Endothelial cell of umbilical vein (primary cell): ENCODE measurements around the gene LIG3. TPM values are rescaled to one million over a fixed set of nuclear protein-coding genes. Genes with fewer than 3 reads are reported as not detected.

Experiments
- BruUV-seq: library from RNA; stranded (reverse); fragments of 400-500 nt; replicated peaks from 2 replicates; lab custom pipeline; 2021; lab: Mats Ljungman, UMichigan
- CTCF ChIA-PET: fragments of 300-600, 350-600 bp; sonication (Branson Sonifier 250); formaldehyde crosslinking; loops from one replicate; lab custom pipeline; 2021; ENCODE audit warnings: antibody characterized with exemption, inconsistent platforms; lab: Charles Lee
- POLR2A ChIA-PET: fragments of 300-600, 350-600 bp; sonication (Branson Sonifier 250); formaldehyde crosslinking; loops from one replicate; lab custom pipeline; 2021; ENCODE audit warnings: antibody characterized with exemption, inconsistent platforms; lab: Charles Lee
- DNase-seq: peaks from one replicate; pipeline ENCODE4 v3.0.0-alpha.2; 2011; ENCODE audit warnings: low read depth, low spot score
- FAIRE-seq: peaks from 2 replicates; lab custom pipeline; 2011; peaks lifted over from hg19 to GRCh38; lab: Jason Lieb, UNC
- H2AFZ ChIP-seq: 2 replicates; pipeline ENCODE4 v1.6.0; 2012; ENCODE audit warnings: low read depth, low read length, control low read depth, inconsistent platforms
- H3K27ac ChIP-seq: 2 replicates; pipeline ENCODE4 v1.5.1; 2011; ENCODE audit warnings: low read depth, mild to moderate bottlenecking, control low read depth, low read length, moderate library complexity; ENCODE audit not compliant: insufficient read depth
- H3K27me3 ChIP-seq, 2 experiments: 2 replicates each; pipeline versions ENCODE4 v1.6.0 to v1.6.1; 2011; ENCODE audit warnings: low read length in 2 of 2, mixed read lengths in 1 of 2; ENCODE audit not compliant: control insufficient read depth in 2 of 2, insufficient read depth in 2 of 2
- H3K36me3 ChIP-seq, 2 experiments: 2 replicates in 1 of 2; 3 replicates in 1 of 2; pipeline ENCODE4 v1.5.1; 2011; ENCODE audit warnings: low read length in 2 of 2, mild to moderate bottlenecking in 1 of 2, moderate library complexity in 1 of 2; ENCODE audit not compliant: control insufficient read depth in 2 of 2, insufficient read depth in 2 of 2; ENCODE audit errors: extremely low read depth in 1 of 2
- H3K4me1 ChIP-seq: 3 replicates; pipeline ENCODE4 v1.5.1; 2011; ENCODE audit warnings: mild to moderate bottlenecking, low read length; ENCODE audit not compliant: control insufficient read depth, insufficient read depth; ENCODE audit errors: extremely low read depth
- H3K4me2 ChIP-seq: 2 replicates; pipeline ENCODE4 v1.6.1; 2011; ENCODE audit warnings: low read length, control low read depth, mixed read lengths; ENCODE audit not compliant: insufficient read depth
- H3K4me3 ChIP-seq, 3 experiments: fragments of 200-600 bp in 1 of 3; sonication (generic), shearing (Covaris generic) in 1 of 3; replicated peaks in 1 of 3; 2 replicates each; pipeline ENCODE4 v1.5.1; 2011 to 2016; ENCODE audit warnings: control low read depth in 3 of 3, low read length in 3 of 3, mild to moderate bottlenecking in 2 of 3, inconsistent platforms in 1 of 3, low read depth in 1 of 3, moderate library complexity in 1 of 3; ENCODE audit not compliant: insufficient read depth in 1 of 3
- H3K79me2 ChIP-seq: 2 replicates; pipeline ENCODE4 v1.6.0; 2012; ENCODE audit warnings: low read length, inconsistent platforms; ENCODE audit not compliant: control insufficient read depth, insufficient read depth
- H3K9ac ChIP-seq: replicated peaks from 2 replicates; pipeline ENCODE3; 2011; ENCODE audit warnings: low read length, control low read depth; ENCODE audit not compliant: insufficient read depth; ENCODE audit errors: extremely low read depth
- H3K9me1 ChIP-seq: replicated peaks from 3 replicates; pipeline ENCODE4 v1.6.0; 2011; ENCODE audit warnings: mild to moderate bottlenecking, low read length; ENCODE audit not compliant: control insufficient read depth, insufficient read depth; ENCODE audit errors: extremely low read depth
- H3K9me3 ChIP-seq: replicated peaks from 2 replicates; pipeline ENCODE4 v1.5.1; 2012; ENCODE audit warnings: low read length, inconsistent platforms; ENCODE audit not compliant: control insufficient read depth, insufficient read depth
- H4K20me1 ChIP-seq: replicated peaks from 2 replicates; pipeline ENCODE3; 2011; ENCODE audit warnings: mild to moderate bottlenecking, low read length; ENCODE audit not compliant: control insufficient read depth, insufficient read depth; ENCODE audit errors: extremely low read depth
- EZH2 ChIP-seq: IDR thresholded peaks from 2 replicates; pipeline ENCODE4 v1.6.1; 2012; ENCODE audit warnings: borderline replicate concordance, low read depth, mild to moderate bottlenecking, moderate library complexity, low read length, inconsistent platforms; ENCODE audit not compliant: severe bottlenecking
- FOS ChIP-seq: IDR thresholded peaks from 2 replicates; pipeline ENCODE4 v1.6.1; 2011; ENCODE audit warnings: mild to moderate bottlenecking, low read length, moderate library complexity, borderline replicate concordance; ENCODE audit not compliant: insufficient read depth
- GATA2 ChIP-seq: IDR thresholded peaks from 2 replicates; pipeline ENCODE4 v1.7.0; 2011; ENCODE audit warnings: low read depth, mild to moderate bottlenecking, moderate library complexity, mixed read lengths, low read length; ENCODE audit not compliant: insufficient read length, insufficient read depth
- JUN ChIP-seq: IDR thresholded peaks from 2 replicates; pipeline ENCODE4 v1.6.1; 2011; ENCODE audit warnings: borderline replicate concordance, low read depth; ENCODE audit not compliant: insufficient read length, insufficient read depth
- MAX ChIP-seq: IDR thresholded peaks from 2 replicates; pipeline ENCODE4 v1.6.1; 2011; ENCODE audit not compliant: insufficient read depth, insufficient read length
- MYC ChIP-seq: IDR thresholded peaks from one replicate; pipeline ENCODE4 v1.6.1; 2011; ENCODE audit warnings: mild to moderate bottlenecking, low read depth, low read length
- POLR2A ChIP-seq: IDR thresholded peaks from 2 replicates; pipeline ENCODE4 v1.6.1; 2012; ENCODE audit warnings: low read depth, mild to moderate bottlenecking, control low read depth, low read length
- POLR2AphosphoS5 ChIP-seq: IDR thresholded peaks from 2 replicates; pipeline ENCODE4 v1.6.1; 2012; ENCODE audit warnings: low read depth, mild to moderate bottlenecking, control low read depth, low read length, moderate library complexity; ENCODE audit not compliant: insufficient read depth
- dilution Hi-C: fragments of 300-500 bp; cut with MboI; formaldehyde crosslinking; loops from one replicate; pipeline ENCODE4 v1.15.0; 2019; ENCODE audit warnings: low sequenced_read_pairs; ENCODE audit not compliant: extremely low pct_ligation_motif_present
- intact Hi-C: fragments of 100-400 bp; cut with micrococcal nuclease; formaldehyde crosslinking; loops from one replicate; pipeline ENCODE4 v1.10.0; 2022
- polyA plus RNA-seq, 4 experiments: library from polyadenylated mRNA; depleted of rRNA in 3 of 4; stranded (reverse) in 3 of 4; unstranded in 1 of 4; fragments of >200 nt; gene quantifications; 2 replicates each; pipeline versions ENCODE4 v1.2.1 to v1.2.3, GENCODE V29; 2011 to 2012; ENCODE audit warnings: missing spikeins in 1 of 4
- total RNA-seq: library from RNA; stranded (reverse); gene quantifications from 2 replicates; pipeline ENCODE4 v1.2.3, GENCODE V29; 2021
- TF ChIP-seq, protein P1 (sequence below), 2 donors: IDR thresholded peaks; 1 replicate in 1 of 2; 2 replicates in 1 of 2; pipeline ENCODE4 v1.5.1; 2011; ENCODE audit warnings: low read length in 2 of 2, mild to moderate bottlenecking in 2 of 2, moderate library complexity in 2 of 2, control low read depth in 1 of 2, inconsistent platforms in 1 of 2, low read depth in 1 of 2; ENCODE audit not compliant: insufficient read depth in 1 of 2; ENCODE audit errors: extremely low read depth in 1 of 2

Gene LIG3
- total and polyA plus RNA-seq, 2 donors (not counting 3 experiments of a cell fraction or from before 2014, with no cell fraction given), result 25.8 to 35.3 TPM

DNA sequence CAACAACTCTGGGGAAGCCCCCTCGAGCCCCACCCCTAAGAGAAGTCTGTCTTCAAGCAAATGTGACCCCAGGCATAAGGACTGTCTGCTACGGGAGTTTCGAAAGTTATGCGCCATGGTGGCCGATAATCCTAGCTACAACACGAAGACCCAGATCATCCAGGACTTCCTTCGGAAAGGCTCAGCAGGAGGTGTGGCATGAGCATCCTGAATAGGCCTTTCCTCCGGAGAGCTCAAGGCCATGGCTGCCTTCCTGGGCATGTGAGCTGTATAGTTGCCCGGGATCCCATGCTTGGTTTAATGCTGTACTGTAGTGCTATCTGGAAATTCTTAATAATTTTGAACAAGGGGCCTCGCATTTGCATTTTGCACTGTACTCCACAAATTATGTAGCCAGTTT is 9.2 kb downstream of the LIG3 start:
- intact Hi-C loops (loop anchor here (10.0 kb wide), 2 partner anchors 445 to 555 kb away; no protein-coding TSS in a partner anchor), dilution Hi-C loops (loop anchor here (25.0 kb wide), 1 partner anchor 123 kb away; the partner anchor contains the start of genes FNDC8 and RAD51D)
- TF ChIP-seq JUN (no peak), POLR2A (no peak)
- no peak overlapping the region for H3K9ac ChIP-seq
- DNase-seq (no peak), FAIRE-seq (no peak)
- no peaks in the 10 kb centered on the region for H4K20me1 ChIP-seq
- no peaks in the 10 kb centered on the region for H3K9me1 ChIP-seq
- H3K4me1 ChIP-seq, result no peaks in the 10 kb centered on the region
- no TSS peak for BruUV-seq
- no peak overlapping the region for H3K27ac ChIP-seq
- ChIA-PET POLR2A (interaction anchor here (1.4 kb wide), 1 partner anchor 9 kb away, joined by 3 read pairs; the partner anchor contains the start of gene LIG3), CTCF (no interaction called here)
- H3K79me2 ChIP-seq, result no peaks in the 10 kb centered on the region
- no peaks in the 10 kb centered on the region for H3K9me3 ChIP-seq
- H3K4me2 ChIP-seq, result no peak overlapping the region
- no peak overlapping the region for H3K4me3 ChIP-seq
- no peak overlapping the region for H2AFZ ChIP-seq
- peaks cover 12 to 16% of the 10 kb centered on the region in 2 experiments for H3K36me3 ChIP-seq
- no peaks in the 10 kb centered on the region for H3K27me3 ChIP-seq

DNA sequence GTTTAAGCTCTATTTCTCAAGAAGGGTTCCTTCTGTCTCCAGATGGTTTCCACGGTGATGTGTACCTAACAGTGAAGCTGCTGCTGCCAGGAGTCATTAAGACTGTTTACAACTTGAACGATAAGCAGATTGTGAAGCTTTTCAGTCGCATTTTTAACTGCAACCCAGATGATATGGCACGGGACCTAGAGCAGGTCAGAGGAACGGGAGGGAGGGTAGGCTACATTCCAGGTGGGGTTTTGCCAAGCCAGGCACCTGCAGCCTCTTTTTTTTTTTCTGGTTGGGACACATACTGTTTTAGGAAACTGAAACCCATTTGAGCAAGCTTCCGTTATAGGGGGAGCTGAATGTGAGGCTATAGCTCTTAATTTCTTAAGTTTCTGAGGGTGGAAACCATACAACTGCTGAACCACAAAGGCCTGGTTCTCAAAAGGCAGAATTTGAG is 10.6 kb downstream of the LIG3 start:
- FAIRE-seq, result no peak
- dilution Hi-C loops, result loop anchor here (25.0 kb wide), 1 partner anchor 121 kb away; the partner anchor contains the start of genes FNDC8 and RAD51D
- H3K9ac ChIP-seq, result no peak overlapping the region
- H3K4me2 ChIP-seq, result no peak overlapping the region
- no peak overlapping the region for H3K27ac ChIP-seq
- H3K27me3 ChIP-seq, result no peaks in the 10 kb centered on the region
- TF ChIP-seq POLR2AphosphoS5 (no peak), MAX (no peak), FOS (no peak), GATA2 (no peak), MYC (no peak), EZH2 (no peak), POLR2A (no peak), JUN (no peak)
- TF ChIP-seq, protein P1, sequence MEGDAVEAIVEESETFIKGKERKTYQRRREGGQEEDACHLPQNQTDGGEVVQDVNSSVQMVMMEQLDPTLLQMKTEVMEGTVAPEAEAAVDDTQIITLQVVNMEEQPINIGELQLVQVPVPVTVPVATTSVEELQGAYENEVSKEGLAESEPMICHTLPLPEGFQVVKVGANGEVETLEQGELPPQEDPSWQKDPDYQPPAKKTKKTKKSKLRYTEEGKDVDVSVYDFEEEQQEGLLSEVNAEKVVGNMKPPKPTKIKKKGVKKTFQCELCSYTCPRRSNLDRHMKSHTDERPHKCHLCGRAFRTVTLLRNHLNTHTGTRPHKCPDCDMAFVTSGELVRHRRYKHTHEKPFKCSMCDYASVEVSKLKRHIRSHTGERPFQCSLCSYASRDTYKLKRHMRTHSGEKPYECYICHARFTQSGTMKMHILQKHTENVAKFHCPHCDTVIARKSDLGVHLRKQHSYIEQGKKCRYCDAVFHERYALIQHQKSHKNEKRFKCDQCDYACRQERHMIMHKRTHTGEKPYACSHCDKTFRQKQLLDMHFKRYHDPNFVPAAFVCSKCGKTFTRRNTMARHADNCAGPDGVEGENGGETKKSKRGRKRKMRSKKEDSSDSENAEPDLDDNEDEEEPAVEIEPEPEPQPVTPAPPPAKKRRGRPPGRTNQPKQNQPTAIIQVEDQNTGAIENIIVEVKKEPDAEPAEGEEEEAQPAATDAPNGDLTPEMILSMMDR (IDR thresholded peaks at IDR 0.05; ENCODE audit: extremely low read depth in 1 of 2, insufficient read depth in 1 of 2, low read depth in 1 of 2, low read length in 2 of 2), result no peak
- ChIA-PET POLR2A (interaction anchor here (0.7 kb wide), 2 partner anchors 9 to 10 kb away, joined by 3 read pairs; no protein-coding TSS in a partner anchor), CTCF (interaction anchor here (0.9 to 1.9 kb wide), 5 partner anchors 10 to 128 kb away, joined by 3 to 10 read pairs (median 4); partner anchors contain the start of gene LIG3)
- H3K9me1 ChIP-seq, result no peaks in the 10 kb centered on the region
- peaks cover 12 to 16% of the 10 kb centered on the region in 2 experiments for H3K36me3 ChIP-seq
- DNase-seq, result no peak
- H2AFZ ChIP-seq, result no peak overlapping the region
- H4K20me1 ChIP-seq, result no peaks in the 10 kb centered on the region
- no TSS peak for BruUV-seq
- no peaks in the 10 kb centered on the region for H3K4me1 ChIP-seq
- no peaks in the 10 kb centered on the region for H3K9me3 ChIP-seq
- no peak overlapping the region for H3K4me3 ChIP-seq
- no peaks in the 10 kb centered on the region for H3K79me2 ChIP-seq
- intact Hi-C loops, result no loop called here
